Activated CD4-positive, alpha-beta T cell treated with anti-CD3 and anti-CD28 coated beads for 24 hours (primary cell): ENCODE measurements around the gene FAM98A.

Source experiments
- DNase-seq, 2 donors: peaks; one replicate each; pipeline ENCODE4 v3.0.0-alpha.2; 2020; ENCODE audit warnings: low read depth in 2 of 2

The FAM98A gene

GRCh38 chr2:33599175-33599942 lies at the start of gene FAM98A:
Gene FAM98A, minus strand, starts transcription at chr2:33599299. Its CDS starts 78 bp downstream, at chr2:33599221.
- peak; percentile 98 to 99 for DNase-seq

- DNase-seq: no peak
Measured at GRCh38 chr2:33645861-33646260, 46.8 kb upstream of the FAM98A start.

DNA sequence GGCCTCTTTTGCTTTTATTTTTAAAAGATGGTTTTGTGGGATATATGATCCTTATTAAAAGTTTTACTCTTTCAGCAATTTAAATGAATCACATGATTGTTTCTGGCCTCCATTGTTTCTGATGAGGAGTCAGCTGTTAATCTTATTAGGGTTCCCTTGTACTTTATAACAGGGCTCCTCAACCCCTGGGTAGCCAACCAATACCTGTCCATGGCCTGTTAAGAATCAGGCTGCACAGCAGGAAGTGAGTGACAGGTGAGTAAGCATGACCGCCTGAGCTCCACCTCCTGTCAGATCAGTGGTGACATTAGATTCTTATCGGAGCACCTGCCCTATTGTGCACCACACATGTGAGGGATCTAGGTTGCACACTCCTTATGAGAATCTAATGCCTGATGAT lies 45.1 kb upstream of the FAM98A start:
- DNase-seq: no peak

DNA sequence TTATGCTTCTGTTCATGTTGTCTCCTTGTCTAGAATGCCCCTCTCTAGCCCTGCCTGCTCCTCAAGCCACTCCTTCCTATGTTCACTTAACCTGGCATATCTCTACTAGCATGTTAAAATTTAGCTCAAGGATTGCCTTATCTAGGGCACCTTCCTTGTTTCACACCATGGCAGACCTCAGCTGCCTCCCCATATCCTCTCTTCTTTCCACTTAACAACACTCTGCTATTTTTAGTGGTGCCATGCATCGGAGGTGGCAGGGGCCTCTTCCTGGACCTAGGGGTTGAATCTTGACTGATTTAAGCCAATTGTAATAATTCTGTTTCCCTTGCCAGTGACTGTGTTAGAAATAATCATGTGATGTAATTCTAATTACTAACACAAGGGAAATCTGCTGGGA lies 36.9 kb upstream of the FAM98A start:
- DNase-seq: no peak

- no peak for DNase-seq
Measured at GRCh38 chr2:33634261-33634910, 35.3 kb upstream of the FAM98A start.

DNA sequence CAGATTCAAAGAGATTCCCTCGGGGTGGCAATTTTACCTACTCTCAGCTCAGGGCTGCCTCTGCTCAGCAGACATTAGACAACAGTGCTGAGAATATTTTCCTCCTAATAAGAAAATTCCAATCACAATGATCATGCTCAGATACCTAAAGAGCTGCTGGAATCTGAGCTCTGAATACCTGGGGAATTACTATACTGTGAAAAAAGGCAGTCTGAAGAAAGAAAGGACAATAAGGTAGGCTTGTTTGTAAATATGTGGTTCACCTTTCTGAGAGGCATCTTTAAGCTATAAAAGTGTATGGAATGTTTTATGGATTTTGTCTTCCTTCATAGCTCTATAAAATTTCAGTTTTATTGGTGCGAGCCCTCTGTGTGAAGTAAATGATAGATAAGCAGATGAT lies 34.2 kb upstream of the FAM98A start:
- DNase-seq: no peak

DNA sequence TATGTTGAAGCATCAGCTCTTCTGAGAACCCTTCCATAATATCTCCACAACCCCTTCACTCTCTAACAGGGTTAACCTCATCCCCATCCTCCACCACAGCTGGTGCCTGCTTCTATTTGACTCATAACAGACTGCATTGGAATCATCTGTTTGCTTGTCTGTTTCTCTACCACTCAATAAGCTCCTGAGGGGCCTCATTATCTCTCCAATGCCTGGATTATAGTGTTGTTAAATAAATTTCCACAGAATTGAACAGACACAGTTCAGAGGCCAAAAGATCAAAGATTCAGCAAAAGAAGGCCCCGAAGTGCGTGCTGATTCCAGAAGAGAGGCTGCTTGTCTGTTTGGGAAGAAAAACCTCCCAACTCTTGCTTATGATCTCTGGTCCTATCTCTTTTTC lies 33.7 kb upstream of the FAM98A start:
- DNase-seq: no peak

DNA sequence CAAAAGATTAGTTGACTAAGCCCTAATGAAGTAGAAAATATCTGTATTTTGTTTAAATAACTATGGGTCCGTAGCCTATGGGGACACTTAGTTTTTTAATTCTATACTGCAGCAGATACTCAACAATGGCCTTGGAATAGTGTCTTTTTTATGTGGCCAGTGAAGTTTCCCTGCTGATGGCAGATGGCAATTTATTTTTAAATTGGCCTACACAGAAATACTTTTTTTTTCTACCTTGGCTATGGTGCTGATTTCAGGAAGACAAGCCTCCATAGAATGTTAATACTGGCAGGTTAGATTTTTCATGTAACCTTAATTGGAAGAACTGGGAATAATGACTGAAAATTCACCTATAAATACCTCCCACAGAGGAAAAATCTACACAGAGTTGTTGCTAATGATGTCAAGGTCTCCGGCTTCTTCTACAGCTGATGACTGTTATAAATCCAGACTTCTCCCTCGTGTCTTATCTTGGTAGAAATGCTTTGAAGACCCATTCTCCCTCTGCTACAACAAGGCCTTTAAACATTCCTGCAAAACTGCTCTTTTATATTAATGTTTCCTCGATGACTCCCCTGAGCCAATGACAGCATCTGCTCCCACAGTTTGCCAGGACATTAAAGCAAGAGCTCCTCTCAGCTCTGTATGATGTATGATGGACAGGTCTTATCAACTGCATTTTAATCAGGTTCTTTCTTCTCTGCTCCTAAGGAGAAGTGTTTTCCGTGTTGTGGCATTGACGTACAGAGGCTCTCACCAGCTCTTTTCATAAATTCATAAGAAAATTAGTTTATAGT lies 29.1 kb upstream of the FAM98A start:
- no peak for DNase-seq

DNA sequence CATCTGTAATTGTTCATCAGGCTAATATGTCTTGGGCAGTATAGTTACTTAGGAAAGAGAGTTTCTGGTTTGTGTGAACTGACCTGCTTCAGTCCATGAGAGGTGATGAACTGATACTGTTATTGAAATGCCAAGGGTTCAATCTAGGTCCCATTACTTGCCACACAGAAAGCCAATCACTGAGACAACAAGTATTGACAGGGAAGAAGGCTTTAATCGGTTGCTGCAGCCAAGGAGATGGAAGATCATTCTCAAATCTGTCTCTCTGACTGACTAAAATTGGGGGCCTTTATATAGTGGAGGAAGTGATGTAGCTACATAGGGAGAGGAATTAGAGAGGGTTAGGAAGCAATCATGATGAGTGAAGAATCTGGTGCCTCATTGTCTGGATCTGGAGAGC lies 19.9 kb upstream of the FAM98A start:
- DNase-seq: no peak

- no peak for DNase-seq
Measured at GRCh38 chr2:33617989-33618388, 18.9 kb upstream of the FAM98A start.

DNA sequence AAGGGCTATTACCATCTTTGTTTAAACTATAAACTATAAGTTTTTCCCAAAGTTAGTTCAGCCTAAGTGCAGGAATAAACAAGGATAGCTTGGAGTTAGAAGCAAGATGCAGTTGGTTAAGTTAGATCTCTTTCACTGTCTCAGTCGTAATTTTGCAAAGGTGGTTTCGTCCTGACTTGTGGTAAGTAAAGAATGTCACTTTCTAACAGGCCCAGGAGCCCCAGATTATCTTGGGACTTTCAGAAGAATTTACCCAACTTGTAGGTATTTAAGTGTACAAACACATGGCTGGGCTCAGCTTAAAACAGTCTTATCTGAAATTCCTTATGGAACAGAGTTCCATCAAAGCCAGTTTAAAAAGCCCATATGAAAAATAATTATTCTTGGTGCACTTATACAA lies 18.3 kb upstream of the FAM98A start:
- no peak for DNase-seq

DNA sequence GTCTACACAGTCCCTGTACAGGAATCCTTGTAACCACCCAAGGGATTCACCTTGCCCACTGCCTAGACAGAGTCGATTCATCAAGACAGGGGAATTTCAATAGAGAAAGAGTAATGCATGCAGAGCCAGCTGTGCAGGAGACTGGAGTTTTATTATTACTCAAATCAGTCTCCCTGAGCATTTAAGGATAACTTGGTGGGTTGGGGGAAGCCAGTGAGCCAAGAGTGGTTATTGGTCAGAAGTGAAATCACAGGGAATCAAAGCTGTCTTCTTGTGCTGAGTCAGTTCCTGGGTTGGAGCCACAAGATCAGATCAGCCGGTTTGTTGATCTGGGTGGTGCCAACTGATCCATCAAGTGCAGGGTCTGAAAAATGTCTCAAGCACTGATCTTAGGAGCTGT lies 17.8 kb upstream of the FAM98A start:
- DNase-seq: no peak

DNA sequence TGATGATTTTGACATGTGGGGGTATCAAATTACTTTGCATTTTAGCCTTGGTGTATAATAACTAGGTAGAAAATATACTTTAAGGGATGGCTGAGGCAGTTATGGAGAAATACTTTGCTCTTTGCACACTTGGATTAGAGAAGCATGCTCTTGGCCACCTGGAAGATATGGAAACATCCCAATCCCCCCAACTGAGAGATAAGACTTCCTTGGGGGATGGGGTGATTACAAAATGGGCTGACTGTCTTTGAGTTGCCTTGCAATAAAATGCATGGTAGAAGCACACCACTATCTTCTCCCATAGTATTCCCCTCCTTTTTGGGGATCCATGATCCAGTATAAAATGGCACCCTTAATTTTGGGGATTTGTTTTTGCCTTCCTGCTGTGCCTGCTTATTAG lies 15.1 kb upstream of the FAM98A start:
- no peak for DNase-seq

GRCh38 chr2:33607905-33608304 lies 8.8 kb upstream of the FAM98A start:
- no peak for DNase-seq

DNA sequence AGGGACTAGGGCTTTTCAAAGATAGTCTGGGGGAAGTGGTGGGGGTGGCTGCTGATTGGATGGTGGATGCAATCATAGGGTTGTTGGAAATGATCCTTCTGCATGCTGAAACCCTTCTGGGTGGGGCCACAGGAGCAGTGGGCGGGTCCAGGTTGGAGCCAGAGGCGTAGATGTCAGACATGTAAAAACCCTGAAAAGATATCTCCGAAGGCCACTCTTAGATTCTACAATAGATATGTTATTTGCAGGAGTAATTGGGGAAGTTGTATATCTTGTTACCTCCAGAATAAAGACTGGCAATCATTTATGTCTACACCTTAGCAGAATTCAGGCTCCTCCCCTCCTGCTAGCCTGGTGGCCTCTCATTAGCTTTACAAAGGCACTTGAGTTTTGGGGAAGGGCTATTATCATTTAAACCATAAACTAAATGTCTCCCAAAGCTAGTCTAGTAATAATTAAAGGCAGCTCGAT lies 8.2 kb upstream of the FAM98A start:
- no peak for DNase-seq

DNA sequence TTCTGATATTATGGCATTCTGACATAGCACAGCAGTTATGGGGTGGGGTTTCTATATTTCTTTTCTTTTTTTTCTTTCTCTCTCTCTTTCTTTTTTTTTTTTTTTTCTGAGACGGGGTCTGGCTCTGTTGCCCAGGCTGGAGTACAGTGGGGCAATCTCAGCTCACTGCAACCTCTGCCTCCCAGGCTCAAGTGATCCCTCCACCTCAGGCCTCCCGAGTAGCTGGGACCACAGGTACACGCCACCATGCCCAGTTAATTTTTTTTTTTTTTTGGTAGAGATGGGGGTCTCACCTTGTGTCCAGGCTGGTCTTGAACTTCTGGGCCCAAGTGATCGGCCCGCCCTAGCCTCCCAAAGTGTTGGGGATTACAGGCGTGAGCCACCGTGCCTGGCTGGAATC lies 7.5 kb upstream of the FAM98A start:
- DNase-seq: no peak

DNA sequence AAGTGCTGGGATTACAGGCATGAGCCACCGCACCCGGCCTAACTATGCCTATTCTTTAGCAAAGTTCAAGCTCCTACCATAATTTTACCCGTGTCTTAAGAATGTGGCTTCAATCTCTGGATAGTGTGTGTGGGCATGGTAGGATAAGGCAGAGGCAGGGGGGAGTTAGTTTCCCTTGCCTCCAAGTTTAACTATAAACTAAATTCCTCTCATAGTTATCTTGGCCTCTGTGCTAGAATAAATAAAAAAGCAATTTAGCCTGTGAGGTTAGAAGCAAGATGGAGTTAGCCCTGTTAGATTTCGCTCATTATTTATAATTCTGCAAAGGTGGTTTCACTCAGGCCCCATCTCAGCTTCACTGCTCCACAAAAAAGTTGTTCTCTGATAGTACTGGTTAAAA lies 7.0 kb upstream of the FAM98A start:
- no peak for DNase-seq

DNA sequence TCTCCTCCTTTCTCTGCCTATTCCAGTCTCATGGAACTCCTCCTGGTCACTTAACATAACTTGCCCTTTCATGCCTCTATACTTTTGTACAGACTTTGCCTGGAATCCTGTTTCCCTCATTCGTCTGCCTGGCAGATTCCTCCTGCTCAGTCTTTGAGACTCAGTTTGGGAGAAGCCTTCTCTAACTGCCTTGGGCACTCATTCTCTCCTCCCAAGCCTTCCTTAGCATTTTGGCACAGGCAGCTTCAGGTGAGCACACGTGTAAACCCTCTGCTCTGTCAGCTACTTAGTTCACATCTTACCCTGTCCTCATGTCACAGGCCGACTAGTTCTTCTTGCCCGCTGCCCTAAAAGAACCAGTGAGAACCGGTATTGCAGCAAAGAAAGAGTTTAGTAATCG lies 6.0 kb upstream of the FAM98A start:
- DNase-seq: no peak

DNA sequence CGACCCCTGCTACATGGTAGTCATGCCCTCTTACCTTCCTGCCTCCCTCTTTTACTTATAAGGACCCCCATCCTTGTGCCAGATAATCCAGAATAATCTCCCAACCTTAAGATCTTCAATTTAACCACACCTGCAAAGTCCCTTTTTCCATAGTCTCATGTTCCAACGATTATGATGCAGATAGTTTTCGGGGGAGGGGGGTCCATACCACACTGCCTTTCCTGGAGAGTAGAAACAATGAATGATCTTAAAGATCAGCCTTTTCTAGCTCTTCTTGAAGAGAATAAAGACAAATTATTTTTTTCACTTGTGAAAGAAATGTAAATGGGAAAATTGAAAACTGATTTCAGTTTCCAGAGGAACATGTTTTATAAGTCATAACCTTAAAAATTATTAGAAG lies 4.3 kb upstream of the FAM98A start:
- DNase-seq: no peak

GRCh38 chr2:33602201-33602830 lies 3.2 kb upstream of the FAM98A start:
- no peak for DNase-seq

- no peak for DNase-seq
Measured at GRCh38 chr2:33599943-33600192, 769 bp upstream of the FAM98A start.

DNA sequence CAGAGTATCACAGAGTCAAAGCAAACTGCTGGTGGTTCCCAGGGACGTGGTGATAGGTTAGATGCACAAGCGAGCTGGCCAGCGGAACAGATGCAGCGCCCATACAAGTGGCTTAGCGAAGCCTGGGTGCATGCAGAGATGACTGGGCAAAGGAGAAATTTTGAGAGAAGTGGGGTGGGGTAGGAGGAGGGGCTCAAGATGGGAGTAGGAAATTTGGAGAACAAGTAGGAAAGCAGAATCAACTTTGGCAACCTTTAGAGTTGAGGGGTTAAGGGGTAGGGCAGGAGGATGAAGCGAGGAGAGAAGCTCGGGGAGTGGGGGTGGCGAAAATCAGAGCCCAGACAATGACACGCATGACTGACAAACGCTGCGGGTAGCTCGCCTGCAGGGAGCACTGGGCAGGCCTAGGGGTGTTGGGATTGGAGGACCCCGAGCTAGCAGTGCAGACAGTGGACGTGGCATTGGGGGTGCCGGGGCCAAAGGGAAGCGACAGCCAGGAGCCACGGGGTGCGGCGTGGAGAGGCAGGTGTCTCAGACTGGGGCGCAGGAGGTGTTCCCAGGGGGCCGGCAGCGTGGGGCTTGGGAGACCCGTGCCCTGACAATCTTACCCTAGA lies 431 bp downstream of the FAM98A start:
- peak; percentile 10 to 25 for DNase-seq
